DOHH2 (cell line): Measurements from ENCODE around the gene IL27RA.

ENCODE experiments used
- H3F3A ChIP-seq: fragments of 200-600 bp; sonication (generic), shearing (Covaris generic); 2 replicates; pipeline ENCODE4 v1.6.0; 2016; ENCODE audit warnings: antibody characterized with exemption, mild to moderate bottlenecking; ENCODE audit not compliant: control insufficient read depth, insufficient read depth
- H3K27ac ChIP-seq: fragments of 200-600 bp; sonication (generic); 2 replicates; pipeline ENCODE4 v1.5.1; 2014; ENCODE audit warnings: low read depth, mild to moderate bottlenecking, low read length, moderate library complexity
- H3K27me3 ChIP-seq: fragments of 200-600 bp; sonication (generic); 2 replicates; pipeline ENCODE4 v1.6.1; 2014; ENCODE audit warnings: mild to moderate bottlenecking, low read length, mixed read lengths; ENCODE audit not compliant: control insufficient read depth
- H3K36me3 ChIP-seq: fragments of 200-600 bp; sonication (generic); 2 replicates; pipeline ENCODE4 v1.6.1; 2014; ENCODE audit warnings: mild to moderate bottlenecking, low read length, moderate library complexity, mixed read lengths; ENCODE audit not compliant: control insufficient read depth
- H3K4me1 ChIP-seq: fragments of 200-600 bp; sonication (generic); 2 replicates; pipeline ENCODE4 v1.6.1; 2014; ENCODE audit warnings: mild to moderate bottlenecking, low read length, mixed read lengths; ENCODE audit not compliant: control insufficient read depth
- H3K4me2 ChIP-seq: fragments of 200-600 bp; sonication (generic); 2 replicates; pipeline ENCODE4 v1.6.0; 2014; ENCODE audit warnings: mild to moderate bottlenecking, low read length, moderate library complexity
- H3K4me3 ChIP-seq: fragments of 200-600 bp; sonication (generic); 2 replicates; pipeline ENCODE4 v1.5.1; 2014; ENCODE audit warnings: mild to moderate bottlenecking, low read length, mixed read lengths
- H3K79me2 ChIP-seq: fragments of 200-600 bp; sonication (generic); 2 replicates; pipeline ENCODE4 v1.6.1; 2014; ENCODE audit warnings: mild to moderate bottlenecking, low read length, mixed read lengths; ENCODE audit not compliant: control insufficient read depth
- H3K9me2 ChIP-seq: fragments of 200-600 bp; sonication (generic); replicated peaks from 2 replicates; pipeline ENCODE4 v1.6.1; 2014; ENCODE audit warnings: mild to moderate bottlenecking, low read length, mixed read lengths; ENCODE audit not compliant: control insufficient read depth
- H3K9me3 ChIP-seq: fragments of 200-600 bp; sonication (generic); 2 replicates; pipeline ENCODE4 v1.6.1; 2014; ENCODE audit warnings: antibody characterized with exemption, low read length, mixed read lengths; ENCODE audit not compliant: control insufficient read depth, insufficient read depth
- H4K20me1 ChIP-seq: fragments of 200-600 bp; sonication (generic); 2 replicates; pipeline ENCODE4 v1.6.0; 2014; ENCODE audit warnings: low read depth, mild to moderate bottlenecking, antibody characterized with exemption, low read length, moderate library complexity; ENCODE audit not compliant: control insufficient read depth, insufficient read depth
- CTCF ChIP-seq: fragments of 200-600 bp; sonication (generic); IDR thresholded peaks from one replicate; pipeline ENCODE4 v1.5.1; 2014; ENCODE audit warnings: antibody characterized with exemption, mild to moderate bottlenecking, low read depth, low read length; ENCODE audit not compliant: poor library complexity, severe bottlenecking
- EZH2phosphoT487 ChIP-seq: fragments of 200-600 bp; sonication (generic); IDR thresholded peaks from 2 replicates; pipeline ENCODE4 v1.6.1; 2017; ENCODE audit warnings: borderline replicate concordance, mild to moderate bottlenecking, antibody characterized with exemption, low read length, moderate library complexity, mixed read lengths

IL27RA gene

GRCh38 chr19:14056741-14057356 is 25.3 kb downstream of the IL27RA start:
- H4K20me1 ChIP-seq: no peaks in the 10 kb centered on the region
- H3K9me2 ChIP-seq: no peaks in the 10 kb centered on the region
- no peak overlapping the region for H3K27ac ChIP-seq
- H3F3A ChIP-seq: no peaks in the 10 kb centered on the region
- H3K4me1 ChIP-seq: peaks cover 27% of the 10 kb centered on the region
- H3K79me2 ChIP-seq: no peaks in the 10 kb centered on the region
- no peak for TF ChIP-seq EZH2phosphoT487
- TF ChIP-seq CTCF: no peak
- H3K9me3 ChIP-seq: no peaks in the 10 kb centered on the region
- H3K36me3 ChIP-seq: no peaks in the 10 kb centered on the region
- H3K4me2 ChIP-seq: peak overlapping the region; percentile 19; the same call in 1 of the 2 replicates
- H3K27me3 ChIP-seq: peaks cover 33% of the 10 kb centered on the region
- no peak overlapping the region for H3K4me3 ChIP-seq

GRCh38 chr19:14058182-14059092 is 26.9 kb downstream of the IL27RA start:
- Histone ChIP-seq H3K27ac (no peak overlapping the region), H3K79me2 (no peaks in the 10 kb centered on the region), H3K4me2 (peak overlapping the region; percentile 37; the same call in 1 of the 2 replicates), H3F3A (no peaks in the 10 kb centered on the region), H3K36me3 (no peaks in the 10 kb centered on the region), H3K9me3 (no peaks in the 10 kb centered on the region), H3K4me1 (peaks cover 27% of the 10 kb centered on the region), H3K4me3 (no peak overlapping the region), H3K27me3 (peaks cover 33% of the 10 kb centered on the region), H3K9me2 (no peaks in the 10 kb centered on the region), H4K20me1 (no peaks in the 10 kb centered on the region)
- TF ChIP-seq CTCF (no peak), EZH2phosphoT487 (no peak)

GRCh38 chr19:14059093-14059480 is 27.5 kb downstream of the IL27RA start:
- peak; percentile 96 for TF ChIP-seq CTCF
- TF ChIP-seq EZH2phosphoT487: no peak
- Histone ChIP-seq H3K4me1 (peaks cover 27% of the 10 kb centered on the region), H3K9me2 (no peaks in the 10 kb centered on the region), H3K4me3 (no peak overlapping the region), H3K27ac (no peak overlapping the region), H3K9me3 (no peaks in the 10 kb centered on the region), H3F3A (no peaks in the 10 kb centered on the region), H3K4me2 (peak overlapping the region; percentile 21; the same call in 1 of the 2 replicates), H3K27me3 (peaks cover 33% of the 10 kb centered on the region), H3K36me3 (no peaks in the 10 kb centered on the region), H3K79me2 (no peaks in the 10 kb centered on the region), H4K20me1 (no peaks in the 10 kb centered on the region)
